Measurements from ENCODE around the gene TNK2. TPM values are rescaled to one million over a fixed set of nuclear protein-coding genes. Genes with fewer than 3 reads are reported as not detected.

TNK2 gene
- polyA plus RNA-seq, 1 donor (not counting 4 experiments of a cell fraction or from before 2014, with no cell fraction given): 15.8 TPM

DNA sequence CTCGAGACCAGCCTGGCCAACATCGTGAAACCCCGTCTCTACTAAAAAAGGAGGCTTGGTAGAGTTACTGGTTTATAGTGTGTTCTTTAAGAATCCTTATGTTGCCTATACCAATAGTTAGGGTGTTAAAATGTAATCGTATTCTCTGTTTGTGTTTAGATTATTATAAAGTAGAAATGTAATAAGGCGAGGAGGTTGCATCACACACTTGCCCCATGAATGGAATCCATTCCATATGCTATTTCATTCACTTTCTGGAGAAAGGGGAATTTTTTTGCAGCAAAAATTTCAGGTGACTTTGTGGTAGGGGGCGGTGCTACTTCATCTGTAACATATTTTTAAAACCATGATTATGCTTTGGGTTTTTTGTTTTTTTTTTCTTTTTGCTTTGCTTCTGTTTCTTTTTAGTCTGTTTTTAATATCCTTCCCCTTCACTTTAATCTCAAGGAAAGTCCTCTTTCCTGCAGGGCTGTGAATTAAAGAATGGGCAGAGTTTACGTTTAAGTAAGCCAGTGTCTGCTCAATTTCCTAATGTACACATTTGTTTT, 63.6 kb downstream of the TNK2 start:
- Histone ChIP-seq H3K9me1 (ENCODE audit: control insufficient read depth, extremely low read depth, insufficient read depth, low read length) (no peaks in the 10 kb centered on the region), H3K27me3 (ENCODE audit: control insufficient read depth, extremely low read depth, insufficient read depth, low read length) (peaks cover under 1% of the 10 kb centered on the region), H3K4me2 (ENCODE audit: control insufficient read depth, extremely low read depth, insufficient read depth, low read depth, low read length) (no peak overlapping the region), H2AFZ (ENCODE audit: control insufficient read depth, low read length) (no peak overlapping the region), H3K79me2 (ENCODE audit: control insufficient read depth, insufficient read depth, low read length) (no peaks in the 10 kb centered on the region), H3K4me3 (ENCODE audit: control insufficient read depth in 2 of 3, extremely low read depth in 1 of 3, insufficient read depth in 2 of 3, low read depth in 1 of 3, low read length in 3 of 3) (no peak overlapping the region), H3K36me3 (ENCODE audit: control insufficient read depth in 2 of 2, extremely low read depth in 1 of 2, insufficient read depth in 2 of 2, low read length in 2 of 2) (no peaks in the 10 kb centered on the region), H3K4me1 (ENCODE audit: control insufficient read depth, extremely low read depth, insufficient read depth, low read length) (no peaks in the 10 kb centered on the region), H3K9me3 (ENCODE audit: control insufficient read depth, low read depth, low read length) (no peaks in the 10 kb centered on the region), H4K20me1 (ENCODE audit: control insufficient read depth, extremely low read depth, insufficient read depth, low read length) (no peaks in the 10 kb centered on the region), H3K9ac (ENCODE audit: control insufficient read depth, extremely low read depth, insufficient read depth, low read length) (no peak overlapping the region), H3K27ac (ENCODE audit: control insufficient read depth, insufficient read depth, low read length) (no peak overlapping the region)
- FAIRE-seq (no peak), DNase-seq (ENCODE audit: low read depth, low spot score) (no peak)
- dilution Hi-C loops (cut with MboI; ENCODE audit: extremely low pct_ligation_motif_present, low sequenced_read_pairs): no loop called here
- TF ChIP-seq, protein P1, sequence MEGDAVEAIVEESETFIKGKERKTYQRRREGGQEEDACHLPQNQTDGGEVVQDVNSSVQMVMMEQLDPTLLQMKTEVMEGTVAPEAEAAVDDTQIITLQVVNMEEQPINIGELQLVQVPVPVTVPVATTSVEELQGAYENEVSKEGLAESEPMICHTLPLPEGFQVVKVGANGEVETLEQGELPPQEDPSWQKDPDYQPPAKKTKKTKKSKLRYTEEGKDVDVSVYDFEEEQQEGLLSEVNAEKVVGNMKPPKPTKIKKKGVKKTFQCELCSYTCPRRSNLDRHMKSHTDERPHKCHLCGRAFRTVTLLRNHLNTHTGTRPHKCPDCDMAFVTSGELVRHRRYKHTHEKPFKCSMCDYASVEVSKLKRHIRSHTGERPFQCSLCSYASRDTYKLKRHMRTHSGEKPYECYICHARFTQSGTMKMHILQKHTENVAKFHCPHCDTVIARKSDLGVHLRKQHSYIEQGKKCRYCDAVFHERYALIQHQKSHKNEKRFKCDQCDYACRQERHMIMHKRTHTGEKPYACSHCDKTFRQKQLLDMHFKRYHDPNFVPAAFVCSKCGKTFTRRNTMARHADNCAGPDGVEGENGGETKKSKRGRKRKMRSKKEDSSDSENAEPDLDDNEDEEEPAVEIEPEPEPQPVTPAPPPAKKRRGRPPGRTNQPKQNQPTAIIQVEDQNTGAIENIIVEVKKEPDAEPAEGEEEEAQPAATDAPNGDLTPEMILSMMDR (optimal IDR thresholded peaks at IDR 0.05 in 1 of 3, IDR thresholded peaks at IDR 0.05 in 1 of 3, conservative IDR thresholded peaks at IDR 0.05 in 1 of 3; ENCODE audit: extremely low read depth in 1 of 3, insufficient read depth in 2 of 3, low read length in 3 of 3): no peak
- no peak for TF ChIP-seq EZH2 (IDR thresholded peaks at IDR 0.05; ENCODE audit: low read length)

DNA sequence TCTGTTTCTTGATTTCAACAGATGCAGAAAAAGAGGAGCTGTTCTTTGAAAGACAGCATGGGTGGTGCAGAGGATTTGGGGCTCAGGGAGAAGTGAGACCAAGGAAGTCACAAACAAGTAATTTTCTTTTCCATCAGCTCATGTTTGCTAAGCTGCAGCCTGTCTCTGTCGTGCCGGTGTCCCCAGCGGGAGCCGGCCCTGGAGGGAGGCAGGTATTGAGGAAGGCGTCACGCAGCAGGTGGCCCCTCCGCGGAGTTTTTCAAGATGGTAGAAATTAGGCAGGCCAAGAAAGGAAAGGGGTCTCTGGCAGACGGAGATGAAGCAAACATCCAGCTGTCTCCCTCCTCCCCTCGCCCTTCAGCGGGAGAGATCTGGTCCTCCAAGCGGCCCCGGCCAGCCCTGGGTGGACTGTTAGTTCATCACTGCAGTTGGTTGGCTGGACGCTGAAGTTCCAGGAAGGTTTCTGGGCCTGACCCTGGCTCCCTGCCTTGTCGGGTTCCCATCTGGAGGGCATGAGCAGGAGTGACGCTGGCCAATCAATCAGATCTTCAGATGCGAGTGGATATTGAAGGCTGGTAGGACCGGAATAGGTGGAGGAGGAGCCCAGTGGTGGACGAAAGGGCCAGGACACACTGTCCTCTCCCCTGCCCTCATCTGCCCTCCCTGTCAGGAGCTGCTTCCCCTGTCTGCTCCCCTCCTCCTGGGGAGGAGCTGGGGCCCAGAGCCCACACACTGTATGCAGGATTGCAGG, 68.9 kb downstream of the TNK2 start:
- TF ChIP-seq EZH2 (IDR thresholded peaks at IDR 0.05; ENCODE audit: low read length): no peak
- H4K20me1 ChIP-seq (ENCODE audit: control insufficient read depth, extremely low read depth, insufficient read depth, low read length): no peaks in the 10 kb centered on the region
- H2AFZ ChIP-seq (ENCODE audit: control insufficient read depth, low read length): no peak overlapping the region
- FAIRE-seq: no peak
- H3K27me3 ChIP-seq (ENCODE audit: control insufficient read depth, extremely low read depth, insufficient read depth, low read length): peaks cover 15% of the 10 kb centered on the region
- H3K36me3 ChIP-seq (ENCODE audit: control insufficient read depth in 2 of 2, extremely low read depth in 1 of 2, insufficient read depth in 2 of 2, low read length in 2 of 2): no peaks in the 10 kb centered on the region
- no peak overlapping the region for H3K4me2 ChIP-seq (ENCODE audit: control insufficient read depth, extremely low read depth, insufficient read depth, low read depth, low read length)
- H3K4me1 ChIP-seq (ENCODE audit: control insufficient read depth, extremely low read depth, insufficient read depth, low read length): no peaks in the 10 kb centered on the region
- no peak overlapping the region for H3K27ac ChIP-seq (ENCODE audit: control insufficient read depth, insufficient read depth, low read length)
- dilution Hi-C loops (cut with MboI; ENCODE audit: extremely low pct_ligation_motif_present, low sequenced_read_pairs): no loop called here
- H3K9me3 ChIP-seq (ENCODE audit: control insufficient read depth, low read depth, low read length): no peaks in the 10 kb centered on the region
- H3K4me3 ChIP-seq (ENCODE audit: control insufficient read depth in 2 of 3, extremely low read depth in 1 of 3, insufficient read depth in 2 of 3, low read depth in 1 of 3, low read length in 3 of 3): no peak overlapping the region
- no peaks in the 10 kb centered on the region for H3K9me1 ChIP-seq (ENCODE audit: control insufficient read depth, extremely low read depth, insufficient read depth, low read length)
- H3K9ac ChIP-seq (ENCODE audit: control insufficient read depth, extremely low read depth, insufficient read depth, low read length): no peak overlapping the region
- DNase-seq (ENCODE audit: low read depth, low spot score): no peak
- no peaks in the 10 kb centered on the region for H3K79me2 ChIP-seq (ENCODE audit: control insufficient read depth, insufficient read depth, low read length)

Measured in keratinocyte (primary cell).